H1 (cell line): ENCODE measurements around the gene EPHA8. TPM values are rescaled to one million over a fixed set of nuclear protein-coding genes. Genes with fewer than 3 reads are reported as not detected.

Experiments
- BACH1 ChIP-seq: IDR thresholded peaks from 2 replicates; pipeline ENCODE4 v1.6.1; 2012; ENCODE audit warnings: low read length, improper control_type of control experiment
- CTBP2 ChIP-seq: IDR thresholded peaks from 2 replicates; pipeline ENCODE4 v1.7.0; 2011; ENCODE audit warnings: borderline replicate concordance, mild to moderate bottlenecking, moderate library complexity, mixed read lengths, low read length; ENCODE audit not compliant: insufficient read depth, insufficient read length
- E2F6 ChIP-seq: IDR thresholded peaks from 2 replicates; pipeline ENCODE4 v1.6.1; 2012; ENCODE audit warnings: inconsistent platforms
- GTF2F1 ChIP-seq: IDR thresholded peaks from 2 replicates; pipeline ENCODE4 v1.6.1; 2012; ENCODE audit warnings: low read depth, low read length, improper control_type of control experiment, borderline replicate concordance
- KDM5A ChIP-seq: fragments of 200-600 bp; IDR thresholded peaks from 2 replicates; pipeline ENCODE4 v1.7.1; 2012; ENCODE audit warnings: mild to moderate bottlenecking, low read length, inconsistent platforms, mixed read lengths
- SP2 ChIP-seq: IDR thresholded peaks from 2 replicates; pipeline ENCODE4 v1.6.1; 2012; ENCODE audit warnings: mild to moderate bottlenecking, low read length, inconsistent platforms
- SRF ChIP-seq: IDR thresholded peaks from 2 replicates; pipeline ENCODE4 v1.6.1; 2011; ENCODE audit warnings: mild to moderate bottlenecking, low read depth, low read length, moderate library complexity
- polyA plus RNA-seq, 7 experiments: library from polyadenylated mRNA; depleted of rRNA in 3 of 7; stranded (reverse) in 5 of 7; unstranded in 2 of 7; fragments of >200 nt in 5 of 7; fragments of 200-250 nt in 2 of 7; gene quantifications; 1 replicate in 5 of 7; 2 replicates in 1 of 7; 4 replicates in 1 of 7; pipeline versions ENCODE4 v1.2.1 to v1.2.3, GENCODE V29; 2011 to 2013; ENCODE audit warnings: missing spikeins in 2 of 7, mixed read lengths in 2 of 7
- total RNA-seq: library from RNA; stranded (reverse); fragmentation: NEBNext Ultra II Directional; extraction: Animal tissue kit (Norgen Biotek cat#: 25700); gene quantifications from 2 replicates; pipeline ENCODE4 v1.2.1, GENCODE V29; 2021

Gene EPHA8
- total and polyA plus RNA-seq, 2 of the 8 experiments (the other 6 are each of a cell fraction or from before 2014, with no cell fraction given) = 4.0 to 8.4 TPM

DNA sequence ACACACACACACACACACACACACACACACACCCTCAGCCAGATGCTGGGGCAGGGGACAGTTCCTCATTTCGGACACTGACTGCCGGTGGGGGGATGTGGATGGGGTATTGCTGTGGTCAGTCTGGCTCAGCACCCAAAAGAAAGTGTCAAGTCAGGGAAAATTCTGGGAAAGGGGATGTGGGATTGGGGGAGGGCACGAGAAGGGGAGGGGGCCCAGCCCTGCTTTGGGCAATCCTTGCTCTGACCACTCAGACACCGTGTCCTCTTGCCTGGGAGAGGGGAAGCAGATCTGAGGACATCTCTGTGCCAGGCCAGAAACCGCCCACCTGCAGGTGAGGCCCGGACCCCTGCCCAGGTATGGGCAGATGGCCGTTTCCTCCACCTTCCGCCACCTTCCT is 80.1 kb downstream of the EPHA8 start, which contains the start of gene C1QC (continued):
- TF ChIP-seq CTBP2 (no peak), E2F6 (no peak), BACH1 (no peak), SP2 (no peak), SRF (no peak), GTF2F1 (no peak), KDM5A (no peak)
